Right ventricle myocardium inferior (tissue), 1 donor: ENCODE data around the gene APOE. TPM values are rescaled to one million over a fixed set of nuclear protein-coding genes. Genes with fewer than 3 reads are reported as not detected.
"Not testable (repeated sequence)": the region's sequence is repeated elsewhere in the genome, so short reads cannot be mapped to it uniquely, and the experiment has no call there.

Source experiments
- ATAC-seq: fragments of 200-7000 bp; cut with Tn5 transposase; one replicate; pipeline ENCODE4 v1.9.1; 2020; ENCODE audit warnings: mild to moderate bottlenecking, moderate library complexity
- DNase-seq: peaks from one replicate; pipeline ENCODE4 v3.0.0; 2021; ENCODE audit errors: missing footprints
- intact Hi-C: fragments of 100-400 bp; cut with DNase I; formaldehyde crosslinking; loops from one replicate; pipeline ENCODE4 v1.11.0; 2022
- total RNA-seq: library from RNA; stranded (reverse); fragmentation: NEBNext Ultra II Directional; extraction: Animal tissue kit (Norgen Biotek cat#: 25700); gene quantifications from one replicate; pipeline ENCODE4 v1.2.1, GENCODE V29; 2021
- donor health status: DM: no; HTN: yes; CAD: no; lungs with severe emphysema.

APOE gene
- total RNA-seq, 1 donor from 2014 or later: 9.9 TPM

- DNase-seq (peak; percentile 89), ATAC-seq (peak; percentile 69)
- intact Hi-C loops: loop anchor here (2.0 to 10.0 kb wide), 2 partner anchors 47 to 431 kb away; no protein-coding TSS in a partner anchor
These were observed 1.8 kb upstream of the APOE start for GRCh38 chr19:44903602-44904425.

- DNase-seq: peak; percentile 57
- intact Hi-C loops: loop anchor here (2.0 to 10.0 kb wide), 2 partner anchors 46 to 430 kb away; no protein-coding TSS in a partner anchor
- ATAC-seq: no peak
These were observed 1.1 kb upstream of the APOE start for GRCh38 chr19:44904426-44904994.

- no peak for ATAC-seq
- intact Hi-C loops: loop anchor here (10.0 kb wide), 1 partner anchor 427 kb away; no protein-coding TSS in a partner anchor
- DNase-seq: peak; percentile 34
These were observed 2.0 kb downstream of the APOE start for GRCh38 chr19:44907613-44908012.

- intact Hi-C loops: loop anchor here (10.0 kb wide), 1 partner anchor 427 kb away; no protein-coding TSS in a partner anchor
- ATAC-seq: no peak
- DNase-seq: peak; percentile 39
These were observed 2.7 kb downstream of the APOE start for GRCh38 chr19:44908074-44908835.

- intact Hi-C loops: loop anchor here (10.0 kb wide), 1 partner anchor 426 kb away; no protein-coding TSS in a partner anchor
- ATAC-seq: no peak
- DNase-seq: peak; percentile 37
These were observed 3.3 kb downstream of the APOE start for GRCh38 chr19:44908836-44909261.

GRCh38 chr19:44909775-44910174 is 4.2 kb downstream of the APOE start:
- DNase-seq (peak; percentile 27), ATAC-seq (no peak)
- intact Hi-C loops: loop anchor here (10.0 kb wide), 1 partner anchor 425 kb away; no protein-coding TSS in a partner anchor

- ATAC-seq, intact Hi-C loops: not testable (repeated sequence)
- DNase-seq: peak; percentile 25
These were observed 6.3 kb downstream of the APOE start for GRCh38 chr19:44911896-44912295.

GRCh38 chr19:44912854-44913253 is 7.3 kb downstream of the APOE start:
- intact Hi-C loops: no loop called here
- DNase-seq (peak; percentile 52), ATAC-seq (no peak)

- intact Hi-C loops, ATAC-seq: not testable (repeated sequence)
- DNase-seq: peak; percentile 28
These were observed 8.2 kb downstream of the APOE start for GRCh38 chr19:44913512-44914432.

- DNase-seq: peak; percentile 85
- intact Hi-C loops: not testable (repeated sequence)
- ATAC-seq: peak; percentile 92
These were observed 9.0 kb downstream of the APOE start, which contains the start of gene APOC1 for GRCh38 chr19:44914433-44915206. APOC1 (plus strand) TSS chr19:44914608; CDS start chr19:44914892, 284 bp downstream.

GRCh38 chr19:44924243-44924725 is 18.7 kb downstream of the APOE start:
- ATAC-seq: no peak
- DNase-seq: peak; percentile 57
- intact Hi-C loops: no loop called here

GRCh38 chr19:44925114-44925891 is 19.7 kb downstream of the APOE start:
- intact Hi-C loops: no loop called here
- ATAC-seq (peak; percentile 85), DNase-seq (peak; percentile 89)

- intact Hi-C loops, ATAC-seq: not testable (repeated sequence)
- peak; percentile 21 for DNase-seq
These were observed 20.9 kb downstream of the APOE start for GRCh38 chr19:44926245-44927077.

GRCh38 chr19:44927746-44928145 is 22.1 kb downstream of the APOE start:
- DNase-seq: peak; percentile 45

GRCh38 chr19:44930088-44930487 is 24.5 kb downstream of the APOE start:
- peak; percentile 7 for DNase-seq
- no peak for ATAC-seq
- intact Hi-C loops: no loop called here

More at GRCh38 chr19:44927746-44928145, 22.1 kb downstream of the APOE start:
- no peak for ATAC-seq
- intact Hi-C loops: no loop called here
